ENCODE data around the gene PBOV1. TPM values are rescaled to one million over a fixed set of nuclear protein-coding genes. Genes with fewer than 3 reads are reported as not detected.

The PBOV1 gene
- total and polyA plus RNA-seq, 3 donors from 2014 or later = not detected

- Histone ChIP-seq H3K27me3 (no peaks in the 10 kb centered on the region), H3K27ac (no peak overlapping the region), H3K4me1 (no peaks in the 10 kb centered on the region), H3K36me3 (ENCODE audit: low read depth, missing control alignments) (no peaks in the 10 kb centered on the region), H3K4me3 (no peak overlapping the region), H3K9me3 (no peaks in the 10 kb centered on the region)
- no peak for DNase-seq
- TF ChIP-seq, protein P1, sequence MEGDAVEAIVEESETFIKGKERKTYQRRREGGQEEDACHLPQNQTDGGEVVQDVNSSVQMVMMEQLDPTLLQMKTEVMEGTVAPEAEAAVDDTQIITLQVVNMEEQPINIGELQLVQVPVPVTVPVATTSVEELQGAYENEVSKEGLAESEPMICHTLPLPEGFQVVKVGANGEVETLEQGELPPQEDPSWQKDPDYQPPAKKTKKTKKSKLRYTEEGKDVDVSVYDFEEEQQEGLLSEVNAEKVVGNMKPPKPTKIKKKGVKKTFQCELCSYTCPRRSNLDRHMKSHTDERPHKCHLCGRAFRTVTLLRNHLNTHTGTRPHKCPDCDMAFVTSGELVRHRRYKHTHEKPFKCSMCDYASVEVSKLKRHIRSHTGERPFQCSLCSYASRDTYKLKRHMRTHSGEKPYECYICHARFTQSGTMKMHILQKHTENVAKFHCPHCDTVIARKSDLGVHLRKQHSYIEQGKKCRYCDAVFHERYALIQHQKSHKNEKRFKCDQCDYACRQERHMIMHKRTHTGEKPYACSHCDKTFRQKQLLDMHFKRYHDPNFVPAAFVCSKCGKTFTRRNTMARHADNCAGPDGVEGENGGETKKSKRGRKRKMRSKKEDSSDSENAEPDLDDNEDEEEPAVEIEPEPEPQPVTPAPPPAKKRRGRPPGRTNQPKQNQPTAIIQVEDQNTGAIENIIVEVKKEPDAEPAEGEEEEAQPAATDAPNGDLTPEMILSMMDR (IDR thresholded peaks at IDR 0.05) = no peak
- no peak for TF ChIP-seq POLR2A (IDR thresholded peaks at IDR 0.05)
- intact Hi-C loops (cut with DNase I; ENCODE audit: low total_unique reads) = no loop called here
Observed at GRCh38 chr6:138230221-138230620, 11.9 kb upstream of the PBOV1 start.

GRCh38 chr6:138229663-138230179, 11.4 kb upstream of the PBOV1 start:
- no peaks in the 10 kb centered on the region for H3K27me3 ChIP-seq
- intact Hi-C loops (cut with DNase I; ENCODE audit: low total_unique reads) = no loop called here
- H3K4me3 ChIP-seq = no peak overlapping the region
- no peaks in the 10 kb centered on the region for H3K4me1 ChIP-seq
- H3K27ac ChIP-seq = no peak overlapping the region
- no peaks in the 10 kb centered on the region for H3K9me3 ChIP-seq
- 84 to 87% methylated on average over 11 of the region's 11 CpGs for WGBS, 2 donors
- H3K36me3 ChIP-seq (ENCODE audit: low read depth, missing control alignments) = no peaks in the 10 kb centered on the region
- DNase-seq = no peak
- TF ChIP-seq, protein P1 (IDR thresholded peaks at IDR 0.05) = no peak
- no peak for TF ChIP-seq POLR2A (IDR thresholded peaks at IDR 0.05)

DNA sequence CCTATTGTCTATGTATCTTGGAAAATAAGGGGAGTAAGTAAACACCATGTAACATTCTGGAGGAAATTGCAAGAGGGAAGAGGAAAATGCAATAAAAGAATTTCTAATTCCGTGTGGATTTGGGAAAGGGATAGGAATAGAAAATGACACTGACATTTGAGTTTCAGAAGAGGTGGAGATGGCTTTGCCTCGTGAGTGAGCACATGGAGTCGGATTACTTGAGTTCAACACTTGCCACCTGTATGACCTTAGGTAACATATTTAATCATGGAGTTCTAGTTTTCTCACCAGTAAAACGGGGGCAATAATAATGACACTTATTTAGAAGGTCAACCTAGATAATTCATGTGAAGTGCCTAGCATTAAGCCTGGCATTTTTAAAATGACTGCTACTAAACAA, 10.8 kb upstream of the PBOV1 start:
- no peak overlapping the region for H3K27ac ChIP-seq
- H3K36me3 ChIP-seq (ENCODE audit: low read depth, missing control alignments) = no peaks in the 10 kb centered on the region
- intact Hi-C loops (cut with DNase I; ENCODE audit: low total_unique reads) = no loop called here
- H3K9me3 ChIP-seq = no peaks in the 10 kb centered on the region
- DNase-seq = no peak
- H3K4me1 ChIP-seq = no peaks in the 10 kb centered on the region
- 55% methylated on average over 4 of the region's 4 CpGs for WGBS, 2 donors
- TF ChIP-seq POLR2A (IDR thresholded peaks at IDR 0.05) = no peak
- TF ChIP-seq, protein P1 (IDR thresholded peaks at IDR 0.05) = no peak
- no peaks in the 10 kb centered on the region for H3K27me3 ChIP-seq
- H3K4me3 ChIP-seq = no peak overlapping the region

GRCh38 chr6:138227316-138227781, 9.1 kb upstream of the PBOV1 start:
- 93% methylated on average over 8 of the region's 8 CpGs for WGBS, 2 donors
- no peaks in the 10 kb centered on the region for H3K9me3 ChIP-seq
- no peaks in the 10 kb centered on the region for H3K4me1 ChIP-seq
- no peak overlapping the region for H3K4me3 ChIP-seq
- H3K27me3 ChIP-seq = no peaks in the 10 kb centered on the region
- no peaks in the 10 kb centered on the region for H3K36me3 ChIP-seq (ENCODE audit: low read depth, missing control alignments)
- TF ChIP-seq, protein P1 (IDR thresholded peaks at IDR 0.05) = no peak
- TF ChIP-seq POLR2A (IDR thresholded peaks at IDR 0.05) = no peak
- H3K27ac ChIP-seq = no peak overlapping the region
- intact Hi-C loops (cut with DNase I; ENCODE audit: low total_unique reads) = no loop called here
- DNase-seq = no peak

DNA sequence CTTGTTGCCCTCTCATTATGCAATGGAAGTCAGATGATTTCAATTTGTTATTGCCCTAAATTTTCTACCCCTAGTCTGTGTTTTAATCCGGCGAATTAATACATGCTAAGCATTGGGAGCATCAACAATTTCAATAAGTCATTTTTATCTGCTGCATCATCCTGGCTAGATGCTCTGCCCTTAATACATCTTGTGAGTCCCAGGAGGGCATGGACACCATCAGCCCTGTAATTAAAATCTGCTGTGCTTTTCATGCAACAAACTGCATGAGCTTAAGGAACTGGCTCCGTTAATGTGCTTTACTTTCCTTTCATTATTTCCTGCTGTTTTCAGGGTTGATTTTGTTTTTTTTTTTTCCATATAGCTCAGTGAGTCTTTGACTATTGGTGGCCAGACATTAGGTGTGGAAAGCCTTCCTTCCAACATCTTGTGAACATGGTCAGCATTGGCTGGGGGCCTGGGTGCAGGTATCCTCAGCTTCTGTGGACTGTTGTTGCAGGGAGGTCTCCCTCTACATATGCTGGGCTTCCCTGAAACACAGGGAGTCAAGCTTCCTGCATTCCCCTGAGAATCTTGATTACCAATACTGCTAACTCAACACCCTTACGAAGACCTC, 8.5 kb upstream of the PBOV1 start:
- H3K4me3 ChIP-seq = no peak overlapping the region
- no peaks in the 10 kb centered on the region for H3K36me3 ChIP-seq (ENCODE audit: low read depth, missing control alignments)
- H3K27ac ChIP-seq = no peak overlapping the region
- TF ChIP-seq, protein P1 (IDR thresholded peaks at IDR 0.05) = no peak
- no peaks in the 10 kb centered on the region for H3K4me1 ChIP-seq
- no peaks in the 10 kb centered on the region for H3K9me3 ChIP-seq
- H3K27me3 ChIP-seq = no peaks in the 10 kb centered on the region
- intact Hi-C loops (cut with DNase I; ENCODE audit: low total_unique reads) = no loop called here
- no peak for DNase-seq
- WGBS, 2 donors = 86 to 91% methylated on average over 4 of the region's 4 CpGs
